Mucosa of descending colon (tissue), 3 donors: Measurements from ENCODE around the gene NBAS. TPM values are rescaled to one million over a fixed set of nuclear protein-coding genes. Genes with fewer than 3 reads are reported as not detected.

ENCODE experiments used
- ATAC-seq: fragments of 200-7000 bp; cut with Tn5 transposase; one replicate; pipeline ENCODE4 v1.9.1; 2020; ENCODE audit warnings: mild to moderate bottlenecking, moderate library complexity
- DNase-seq, 3 donors: peaks; one replicate each; pipeline ENCODE4 v3.0.0-alpha.2; 2020
- H3K36me3 ChIP-seq: fragments of 200-600 bp; one replicate; pipeline ENCODE4 v1.8.0; 2021; ENCODE audit warnings: low read depth, mild to moderate bottlenecking
- H3K4me1 ChIP-seq: fragments of 200-600 bp; one replicate; pipeline ENCODE4 v1.8.0; 2021; ENCODE audit warnings: low read depth, mild to moderate bottlenecking
- H3K4me3 ChIP-seq: fragments of 200-600 bp; one replicate; pipeline ENCODE4 v1.8.0; 2021; ENCODE audit warnings: mild to moderate bottlenecking
- H3K9me3 ChIP-seq: fragments of 200-600 bp; one replicate; pipeline ENCODE4 v1.8.0; 2021; ENCODE audit warnings: mild to moderate bottlenecking
- intact Hi-C, 2 donors: fragments of 100-400 bp; cut with DNase I in 1 of 2; cut with micrococcal nuclease in 1 of 2; formaldehyde crosslinking; loops; one replicate each; pipeline versions ENCODE4 v1.11.0 to v1.11.1; 2022; cut with DNase I, micrococcal nuclease
- total RNA-seq, 3 donors: library from RNA; stranded (reverse); fragmentation: NEBNext Ultra II Directional in 2 of 3; extraction: Animal tissue kit (Norgen Biotek cat#: 25700) in 2 of 3; gene quantifications; one replicate each; pipeline versions ENCODE4 v1.2.1 to v1.2.4, GENCODE V29; 2021 to 2023
- TF ChIP-seq, protein P1 (sequence below): fragments of 200-600 bp; IDR thresholded peaks from one replicate; pipeline ENCODE4 v1.8.0; 2022; ENCODE audit warnings: antibody characterized with exemption, mild to moderate bottlenecking
- donor health status: DM: no; HTN: no; CAD: no; lungs with moderate emphysema.
- donor health status: DM: no; HTN: no; CAD: no.
- donor health status: DM: no; HTN: yes; CAD: no.

Gene NBAS
- total RNA-seq, 3 donors from 2014 or later = 25.8 to 50.2 (median 32.8) TPM

DNA sequence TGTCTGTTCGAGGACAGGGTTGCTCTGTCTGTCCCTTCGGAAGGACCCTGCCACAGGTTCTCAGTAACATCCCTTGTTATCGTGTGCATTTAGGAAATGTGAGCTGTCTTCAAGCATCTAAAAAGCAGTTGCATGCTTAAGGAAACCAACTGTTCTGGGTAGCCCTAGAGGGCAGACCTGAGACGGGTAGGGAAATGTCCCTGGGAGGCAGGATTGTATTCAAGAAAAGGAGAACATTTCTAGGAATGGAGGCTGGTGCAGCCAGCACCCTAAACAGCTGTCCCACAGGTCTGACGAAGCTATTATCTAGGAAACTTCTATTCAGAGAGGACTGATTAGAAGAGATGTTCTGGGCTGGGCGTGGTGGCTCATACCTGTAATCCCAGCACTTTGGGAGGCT, 414.2 kb downstream of the NBAS start:
- H3K4me3 ChIP-seq = no peak overlapping the region
- ATAC-seq (no peak), DNase-seq (no peak)
- H3K4me1 ChIP-seq = no peaks in the 10 kb centered on the region
- H3K9me3 ChIP-seq = no peaks in the 10 kb centered on the region
- intact Hi-C loops = no loop called here
- no peaks in the 10 kb centered on the region for H3K36me3 ChIP-seq
- TF ChIP-seq, protein P1, sequence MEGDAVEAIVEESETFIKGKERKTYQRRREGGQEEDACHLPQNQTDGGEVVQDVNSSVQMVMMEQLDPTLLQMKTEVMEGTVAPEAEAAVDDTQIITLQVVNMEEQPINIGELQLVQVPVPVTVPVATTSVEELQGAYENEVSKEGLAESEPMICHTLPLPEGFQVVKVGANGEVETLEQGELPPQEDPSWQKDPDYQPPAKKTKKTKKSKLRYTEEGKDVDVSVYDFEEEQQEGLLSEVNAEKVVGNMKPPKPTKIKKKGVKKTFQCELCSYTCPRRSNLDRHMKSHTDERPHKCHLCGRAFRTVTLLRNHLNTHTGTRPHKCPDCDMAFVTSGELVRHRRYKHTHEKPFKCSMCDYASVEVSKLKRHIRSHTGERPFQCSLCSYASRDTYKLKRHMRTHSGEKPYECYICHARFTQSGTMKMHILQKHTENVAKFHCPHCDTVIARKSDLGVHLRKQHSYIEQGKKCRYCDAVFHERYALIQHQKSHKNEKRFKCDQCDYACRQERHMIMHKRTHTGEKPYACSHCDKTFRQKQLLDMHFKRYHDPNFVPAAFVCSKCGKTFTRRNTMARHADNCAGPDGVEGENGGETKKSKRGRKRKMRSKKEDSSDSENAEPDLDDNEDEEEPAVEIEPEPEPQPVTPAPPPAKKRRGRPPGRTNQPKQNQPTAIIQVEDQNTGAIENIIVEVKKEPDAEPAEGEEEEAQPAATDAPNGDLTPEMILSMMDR = no peak

DNA sequence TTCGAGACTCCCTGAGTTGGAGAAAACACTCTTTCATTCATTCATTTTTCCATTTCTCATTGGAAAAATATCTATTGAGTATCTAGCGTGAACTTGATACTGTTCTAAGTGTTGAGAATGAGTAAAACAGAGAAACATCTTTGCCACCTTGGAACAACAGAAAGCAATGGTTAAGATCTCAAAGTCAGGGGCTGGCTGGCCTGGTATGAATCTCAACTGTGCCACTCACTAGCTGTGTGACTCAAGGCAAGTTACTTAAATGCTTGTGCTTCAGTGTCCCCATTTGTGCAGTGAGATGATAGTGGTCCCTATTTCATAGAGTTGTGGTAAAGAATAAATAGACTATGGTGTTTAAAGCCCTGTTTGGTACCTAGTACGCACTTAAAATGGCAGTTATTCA, 415.2 kb downstream of the NBAS start:
- no peaks in the 10 kb centered on the region for H3K4me1 ChIP-seq
- H3K9me3 ChIP-seq = no peaks in the 10 kb centered on the region
- TF ChIP-seq, protein P1 = no peak
- intact Hi-C loops = no loop called here
- ATAC-seq (no peak), DNase-seq (no peak)
- no peak overlapping the region for H3K4me3 ChIP-seq
- H3K36me3 ChIP-seq = no peaks in the 10 kb centered on the region

DNA sequence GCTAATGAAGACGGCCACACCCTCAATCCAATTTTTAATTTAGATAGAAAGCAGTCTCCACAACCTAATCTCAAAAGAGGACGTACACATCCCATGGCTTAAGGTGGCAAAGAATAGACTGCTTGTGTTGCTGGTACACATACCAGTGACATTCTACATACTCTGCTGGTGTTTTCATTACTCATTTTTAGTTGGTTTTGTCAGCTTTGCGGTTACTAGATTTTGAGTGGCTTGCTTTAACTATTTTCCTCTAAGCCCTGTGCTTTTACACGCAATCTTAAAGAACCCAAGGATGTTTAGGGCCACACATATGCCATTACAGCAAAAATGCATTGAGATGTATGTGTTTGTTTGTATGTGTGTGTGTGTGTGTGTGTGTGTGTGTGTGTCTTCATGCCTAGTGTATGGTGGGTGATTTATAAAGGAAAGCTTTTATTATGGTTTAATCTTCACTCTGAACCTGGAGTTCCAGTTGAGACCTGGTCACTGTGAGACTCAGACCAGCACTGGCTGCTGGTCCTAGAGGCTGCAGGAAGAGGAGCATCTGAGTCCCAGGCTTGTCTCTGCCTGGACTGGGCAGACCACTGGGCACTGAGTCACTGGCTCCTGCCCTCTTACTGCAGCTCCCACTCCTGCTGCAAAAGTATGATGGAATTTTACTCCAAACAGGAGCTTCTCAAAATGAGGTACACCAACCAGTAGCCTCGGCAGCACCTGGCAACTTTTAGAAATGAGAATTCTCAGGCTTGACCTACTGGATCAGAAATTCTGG, 415.9 kb downstream of the NBAS start:
- intact Hi-C loops = no loop called here
- DNase-seq = no peak
- TF ChIP-seq, protein P1 = no peak
- Histone ChIP-seq H3K9me3 (no peaks in the 10 kb centered on the region), H3K4me3 (no peak overlapping the region), H3K4me1 (no peaks in the 10 kb centered on the region), H3K36me3 (no peaks in the 10 kb centered on the region)
- no peak for ATAC-seq

DNA sequence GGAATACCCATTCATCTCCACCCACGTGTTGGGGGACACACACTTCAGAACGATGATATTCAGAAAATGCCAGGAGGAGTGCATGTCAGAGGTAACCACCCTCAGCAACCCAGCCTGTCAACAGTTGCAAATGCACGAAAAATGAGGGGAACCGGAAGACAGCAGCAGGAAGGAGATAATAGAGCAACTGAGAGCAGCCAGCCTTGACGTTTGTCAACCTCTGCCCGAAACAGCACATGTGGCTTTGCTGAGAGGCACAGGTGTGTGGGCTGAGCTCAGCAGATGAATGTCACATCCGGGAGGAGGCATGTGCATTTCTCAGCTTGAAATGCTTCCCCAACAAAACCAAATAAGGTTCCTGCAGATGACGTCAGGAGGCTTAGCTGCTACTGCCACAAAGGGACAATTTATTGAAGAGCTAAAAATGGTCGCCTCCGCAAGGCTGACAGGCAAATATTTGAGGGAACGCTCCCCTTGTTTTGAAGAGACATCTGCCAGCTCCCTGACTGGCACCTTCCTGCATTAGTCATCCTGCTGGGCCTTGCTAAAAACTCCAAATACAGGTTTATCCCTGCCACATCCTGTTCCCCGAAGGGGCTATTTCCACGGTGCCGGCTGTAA, 419.0 kb downstream of the NBAS start:
- no peaks in the 10 kb centered on the region for H3K9me3 ChIP-seq
- H3K36me3 ChIP-seq = no peaks in the 10 kb centered on the region
- ATAC-seq = peak; percentile 82
- TF ChIP-seq, protein P1 = no peak
- DNase-seq = peak in 1 of 3 donors; percentile 16
- H3K4me1 ChIP-seq = no peaks in the 10 kb centered on the region
- no peak overlapping the region for H3K4me3 ChIP-seq
- intact Hi-C loops = no loop called here

DNA sequence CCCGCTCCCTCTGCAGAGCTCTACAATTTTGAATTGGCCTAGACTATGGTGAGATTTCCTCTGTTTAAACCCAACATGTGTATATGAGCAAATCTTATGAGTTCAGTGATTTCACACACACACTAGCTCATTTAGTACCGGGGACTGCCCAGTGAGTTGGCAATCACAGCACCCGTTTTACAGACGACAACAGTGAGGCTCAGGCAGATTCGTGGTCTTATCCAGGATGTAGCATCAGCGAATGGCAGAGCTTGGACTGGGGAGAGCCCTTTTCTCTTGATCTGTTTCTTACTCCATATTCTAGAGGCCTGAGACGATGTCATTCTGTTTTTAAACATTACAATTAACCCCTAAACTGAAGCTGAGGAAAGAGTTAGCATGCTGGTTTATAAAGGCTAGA, 419.9 kb downstream of the NBAS start:
- ATAC-seq (no peak), DNase-seq (no peak)
- no peaks in the 10 kb centered on the region for H3K36me3 ChIP-seq
- no peaks in the 10 kb centered on the region for H3K4me1 ChIP-seq
- intact Hi-C loops = no loop called here
- no peaks in the 10 kb centered on the region for H3K9me3 ChIP-seq
- H3K4me3 ChIP-seq = no peak overlapping the region
- TF ChIP-seq, protein P1 = no peak
